Stimulated activated CD4-positive, alpha-beta T cell treated with anti-CD3 and anti-CD28 coated beads, Interleukin-15, amount 100 ng/mL, for 48 hours (primary cell): ENCODE results near the gene S100A7A.

Experiments used
- DNase-seq, 2 donors: peaks; one replicate each; pipeline ENCODE4 v3.0.0-alpha.2; 2020; ENCODE audit warnings: low read depth in 2 of 2

The S100A7A gene

GRCh38 chr1:153415850-153416570 is at the start of gene S100A7A:
S100A7A (plus strand) TSS chr1:153416520; CDS start chr1:153418083, 1,563 bp downstream.
- no peak for DNase-seq

GRCh38 chr1:153367090-153367489 is 49.2 kb upstream of the S100A7A start:
- DNase-seq, result no peak

GRCh38 chr1:153368495-153368894 is 47.8 kb upstream of the S100A7A start:
- DNase-seq, result no peak

GRCh38 chr1:153370146-153370545 is 46.2 kb upstream of the S100A7A start:
- no peak for DNase-seq

GRCh38 chr1:153371231-153371630 is 45.1 kb upstream of the S100A7A start:
- no peak for DNase-seq

- no peak for DNase-seq
Observed at GRCh38 chr1:153372571-153372970, 43.7 kb upstream of the S100A7A start.

- no peak for DNase-seq
Observed at GRCh38 chr1:153374071-153374470, 42.2 kb upstream of the S100A7A start.

GRCh38 chr1:153375511-153375910 is 40.8 kb upstream of the S100A7A start, which contains the start of gene S100A12:
S100A12 (minus strand) TSS chr1:153375621; CDS start chr1:153374592, 1,029 bp downstream.
- no peak for DNase-seq

GRCh38 chr1:153379591-153379990 is 36.7 kb upstream of the S100A7A start:
- DNase-seq, result no peak

- DNase-seq, result no peak
Observed at GRCh38 chr1:153380711-153381110, 35.6 kb upstream of the S100A7A start.

GRCh38 chr1:153384958-153385580 is 31.3 kb upstream of the S100A7A start:
- DNase-seq, result no peak

GRCh38 chr1:153386500-153386901 is 29.8 kb upstream of the S100A7A start:
- DNase-seq, result no peak

- DNase-seq, result no peak
Observed at GRCh38 chr1:153387001-153387400, 29.3 kb upstream of the S100A7A start.

GRCh38 chr1:153387785-153388184 is 28.5 kb upstream of the S100A7A start:
- no peak for DNase-seq

- DNase-seq, result no peak
Observed at GRCh38 chr1:153389401-153389800, 26.9 kb upstream of the S100A7A start.

- DNase-seq, result no peak
Observed at GRCh38 chr1:153389973-153390879, 26.1 kb upstream of the S100A7A start.

GRCh38 chr1:153390938-153391710 is 25.2 kb upstream of the S100A7A start, which contains the start of gene S100A8:
S100A8 (minus strand) TSS chr1:153391073; CDS start chr1:153390535, 538 bp downstream.
- no peak for DNase-seq

GRCh38 chr1:153392258-153392657 is 24.1 kb upstream of the S100A7A start:
- no peak for DNase-seq

GRCh38 chr1:153392822-153393221 is 23.5 kb upstream of the S100A7A start:
- DNase-seq, result no peak

- DNase-seq, result no peak
Observed at GRCh38 chr1:153393926-153394325, 22.4 kb upstream of the S100A7A start.

- no peak for DNase-seq
Observed at GRCh38 chr1:153394391-153394790, 21.9 kb upstream of the S100A7A start.
